Raji (cell line): ENCODE measurements around the gene NFASC.

ENCODE experiments used
- POLR2A ChIP-seq: IDR thresholded peaks from 2 replicates; pipeline ENCODE4 v1.6.1; 2011; ENCODE audit warnings: low read depth, low read length, control low read depth; ENCODE audit not compliant: insufficient read depth

The NFASC gene

DNA sequence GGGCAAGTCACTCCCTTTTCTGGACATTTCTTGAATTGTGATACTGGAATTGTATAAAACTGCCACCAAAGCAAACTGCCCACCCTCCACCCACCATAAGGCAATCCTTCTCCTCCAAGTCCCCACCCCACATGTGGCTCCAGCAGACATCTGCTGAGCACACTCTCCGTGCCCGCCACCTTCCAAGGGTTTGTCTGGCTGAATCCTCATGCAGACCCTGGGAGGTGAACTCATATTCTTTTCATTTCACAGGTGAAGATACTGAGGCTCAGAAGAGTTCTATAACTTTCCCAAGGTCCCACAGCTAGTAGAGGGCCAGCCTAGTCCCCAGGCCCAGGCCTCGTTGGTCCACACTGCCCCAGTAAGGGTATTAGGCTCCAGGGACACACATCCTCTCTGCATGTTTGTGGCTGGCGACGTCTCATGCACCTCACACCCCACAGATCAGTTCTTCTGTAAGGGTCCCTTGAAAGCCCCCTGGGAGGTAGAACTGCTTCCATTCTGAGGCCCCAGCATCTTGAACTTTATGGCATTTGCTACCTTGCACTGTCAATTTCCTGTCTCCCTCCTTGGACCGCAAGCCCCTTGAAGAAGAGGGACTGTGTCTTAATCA is 186.4 kb downstream of the NFASC start:
- TF ChIP-seq POLR2A: no peak

DNA sequence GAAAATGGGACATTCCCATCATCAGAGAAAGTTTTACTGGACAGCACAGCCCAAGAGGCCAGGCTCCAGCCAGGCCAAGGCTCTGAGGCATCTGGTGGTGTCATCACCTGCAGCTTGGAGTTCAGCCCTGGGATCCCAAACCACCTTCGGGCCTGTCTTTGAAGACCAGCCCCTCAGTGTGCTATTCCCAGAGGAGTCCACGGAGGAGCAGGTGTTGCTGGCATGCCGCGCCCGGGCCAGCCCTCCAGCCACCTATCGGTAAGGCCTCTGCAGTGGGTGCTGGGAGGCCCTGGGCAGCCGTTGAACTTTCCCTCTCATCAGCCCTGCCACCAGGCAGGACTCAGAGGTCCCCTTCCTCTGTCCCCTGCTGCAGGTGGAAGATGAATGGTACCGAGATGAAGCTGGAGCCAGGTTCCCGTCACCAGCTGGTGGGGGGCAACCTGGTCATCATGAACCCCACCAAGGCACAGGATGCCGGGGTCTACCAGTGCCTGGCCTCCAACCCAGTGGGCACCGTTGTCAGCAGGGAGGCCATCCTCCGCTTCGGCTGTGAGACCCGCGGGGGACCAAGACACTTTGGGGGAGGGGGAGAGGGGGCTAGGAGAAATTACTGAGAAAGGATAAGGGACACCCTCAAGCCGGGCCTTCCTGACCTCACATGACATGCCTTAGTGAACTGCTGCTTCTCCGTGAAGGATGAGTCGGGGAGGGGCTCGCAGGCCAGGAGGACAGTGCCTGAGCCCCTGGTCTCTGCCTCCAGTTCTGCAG is 187.3 kb downstream of the NFASC start:
- TF ChIP-seq POLR2A: no peak

DNA sequence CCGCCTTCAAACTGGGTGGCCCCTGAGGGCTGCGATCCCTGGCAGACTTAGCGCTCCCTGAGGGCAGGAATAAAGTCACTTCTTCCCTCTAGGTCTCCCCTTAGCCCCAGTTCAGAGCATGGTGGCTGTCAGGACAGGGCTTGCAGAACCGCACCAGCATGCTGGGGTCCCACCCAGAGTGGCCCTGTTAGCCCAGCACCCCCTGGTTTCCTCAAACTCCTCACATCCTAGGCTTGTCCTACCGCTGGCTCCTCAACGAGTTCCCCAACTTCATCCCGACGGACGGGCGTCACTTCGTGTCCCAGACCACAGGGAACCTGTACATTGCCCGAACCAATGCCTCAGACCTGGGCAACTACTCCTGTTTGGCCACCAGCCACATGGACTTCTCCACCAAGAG is 188.2 kb downstream of the NFASC start:
- no peak for TF ChIP-seq POLR2A

DNA sequence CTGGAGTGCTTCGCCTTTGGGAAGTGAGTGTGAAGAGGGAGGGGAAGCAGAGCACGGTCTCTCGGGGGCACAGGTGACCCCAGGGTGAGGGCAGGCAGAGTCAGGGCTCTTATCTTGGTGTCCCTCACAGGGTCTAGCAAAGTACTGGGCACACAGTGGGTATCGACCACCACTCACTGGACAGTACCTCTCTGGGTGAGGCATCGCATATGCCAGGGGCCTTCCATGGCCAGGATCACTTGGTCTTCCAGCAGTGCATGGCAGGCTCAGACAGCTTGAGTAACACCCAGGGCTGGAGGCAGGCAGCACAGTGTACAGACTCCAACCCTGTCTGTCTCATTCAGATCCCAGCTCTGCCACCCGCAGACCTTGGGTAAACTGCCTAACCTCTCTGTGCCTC is 189.0 kb downstream of the NFASC start:
- no peak for TF ChIP-seq POLR2A

DNA sequence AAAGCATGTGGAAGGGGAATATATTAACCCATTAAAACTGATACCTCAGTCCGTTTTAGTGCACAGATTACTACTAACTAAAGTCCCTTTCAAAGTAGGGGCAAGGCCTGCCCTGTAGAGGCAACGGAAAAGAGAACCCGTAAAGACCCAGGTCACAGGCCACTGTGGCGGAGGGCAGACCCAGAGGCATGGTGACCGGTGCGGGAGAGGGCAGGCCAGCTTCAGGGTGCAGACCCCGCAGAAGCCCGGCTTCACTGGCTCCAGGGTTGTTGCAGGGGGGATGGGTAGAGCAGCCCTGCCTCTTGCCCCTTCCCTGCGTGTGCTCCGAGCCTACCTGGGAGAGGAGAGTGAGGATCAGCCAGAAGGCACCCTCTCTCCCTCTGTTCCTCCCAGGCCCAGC is 190.1 kb downstream of the NFASC start:
- no peak for TF ChIP-seq POLR2A

DNA sequence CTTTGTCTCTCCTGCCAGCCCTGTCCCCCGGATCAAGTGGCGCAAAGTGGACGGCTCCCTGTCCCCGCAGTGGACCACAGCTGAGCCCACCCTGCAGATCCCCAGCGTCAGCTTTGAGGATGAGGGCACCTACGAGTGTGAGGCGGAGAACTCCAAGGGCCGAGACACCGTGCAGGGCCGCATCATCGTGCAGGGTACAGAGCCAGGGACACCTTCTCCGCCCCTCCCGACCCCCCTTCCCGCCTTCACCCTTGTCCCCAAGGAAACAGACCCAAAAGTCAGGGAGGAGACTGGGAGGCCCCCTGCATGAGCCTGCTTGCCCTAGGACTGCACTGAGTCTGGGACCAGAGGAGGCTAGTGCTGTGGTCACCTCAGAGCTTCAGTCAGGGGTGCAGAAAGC is 190.6 kb downstream of the NFASC start:
- no peak for TF ChIP-seq POLR2A

DNA sequence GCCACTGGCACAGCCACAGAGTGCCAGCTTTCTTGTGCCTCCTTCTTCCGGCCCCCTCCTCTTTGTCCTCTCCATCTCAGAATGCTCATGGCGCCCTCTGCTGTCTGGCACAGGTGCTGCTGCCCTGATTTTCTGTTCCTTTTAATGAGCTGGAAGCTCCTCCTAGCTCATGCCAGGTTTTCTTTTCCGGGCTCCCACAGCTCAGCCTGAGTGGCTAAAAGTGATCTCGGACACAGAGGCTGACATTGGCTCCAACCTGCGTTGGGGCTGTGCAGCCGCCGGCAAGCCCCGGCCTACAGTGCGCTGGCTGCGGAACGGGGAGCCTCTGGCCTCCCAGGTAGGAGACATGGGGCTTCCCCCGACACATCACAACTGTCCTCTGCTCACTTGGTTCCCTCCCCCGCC is 191.0 kb downstream of the NFASC start:
- no peak for TF ChIP-seq POLR2A

DNA sequence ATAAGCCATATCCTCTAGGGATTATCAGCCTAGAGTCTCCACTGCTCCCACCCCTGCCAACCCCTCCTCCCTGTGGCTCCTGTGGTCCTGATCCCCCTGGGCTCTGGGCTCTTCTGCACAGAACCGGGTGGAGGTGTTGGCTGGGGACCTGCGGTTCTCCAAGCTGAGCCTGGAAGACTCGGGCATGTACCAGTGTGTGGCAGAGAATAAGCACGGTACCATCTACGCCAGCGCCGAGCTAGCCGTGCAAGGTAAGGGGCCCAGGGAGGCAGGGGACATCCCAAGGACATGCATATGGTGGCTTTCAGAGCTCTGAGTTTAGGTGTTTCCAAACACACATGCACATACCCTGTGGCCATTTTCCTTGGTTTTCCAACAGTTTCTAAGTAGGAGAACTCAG is 191.7 kb downstream of the NFASC start:
- no peak for TF ChIP-seq POLR2A

DNA sequence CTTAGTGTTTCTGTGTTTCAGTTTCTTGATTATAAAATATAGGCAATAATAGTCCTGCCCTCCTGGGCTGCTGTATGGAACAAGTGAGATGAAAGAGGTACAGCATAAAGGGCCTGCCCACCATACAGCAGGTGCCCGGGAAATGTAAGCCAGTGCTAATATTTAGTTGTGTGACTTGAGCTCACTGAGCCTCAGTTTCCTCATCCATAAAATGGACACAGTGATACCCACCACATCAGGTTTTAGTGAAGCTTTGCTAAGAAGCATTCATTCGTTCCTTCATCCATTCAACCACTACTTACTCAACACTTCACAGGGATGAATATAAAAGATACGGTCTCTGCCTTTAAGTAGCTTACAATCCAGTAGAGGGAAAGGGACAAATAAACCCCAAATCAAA is 192.2 kb downstream of the NFASC start:
- no peak for TF ChIP-seq POLR2A

DNA sequence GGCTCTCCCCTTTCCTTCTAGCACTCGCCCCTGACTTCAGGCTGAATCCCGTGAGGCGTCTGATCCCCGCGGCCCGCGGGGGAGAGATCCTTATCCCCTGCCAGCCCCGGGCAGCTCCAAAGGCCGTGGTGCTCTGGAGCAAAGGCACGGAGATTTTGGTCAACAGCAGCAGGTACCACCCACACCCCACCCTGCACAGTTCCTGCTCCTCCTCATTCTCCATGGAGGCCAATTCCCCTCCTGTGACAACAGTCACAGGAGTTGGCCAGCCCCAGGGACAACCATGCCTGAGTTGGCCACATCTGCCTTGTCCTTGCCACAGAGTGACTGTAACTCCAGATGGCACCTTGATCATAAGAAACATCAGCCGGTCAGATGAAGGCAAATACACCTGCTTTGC is 193.6 kb downstream of the NFASC start:
- TF ChIP-seq POLR2A: no peak

DNA sequence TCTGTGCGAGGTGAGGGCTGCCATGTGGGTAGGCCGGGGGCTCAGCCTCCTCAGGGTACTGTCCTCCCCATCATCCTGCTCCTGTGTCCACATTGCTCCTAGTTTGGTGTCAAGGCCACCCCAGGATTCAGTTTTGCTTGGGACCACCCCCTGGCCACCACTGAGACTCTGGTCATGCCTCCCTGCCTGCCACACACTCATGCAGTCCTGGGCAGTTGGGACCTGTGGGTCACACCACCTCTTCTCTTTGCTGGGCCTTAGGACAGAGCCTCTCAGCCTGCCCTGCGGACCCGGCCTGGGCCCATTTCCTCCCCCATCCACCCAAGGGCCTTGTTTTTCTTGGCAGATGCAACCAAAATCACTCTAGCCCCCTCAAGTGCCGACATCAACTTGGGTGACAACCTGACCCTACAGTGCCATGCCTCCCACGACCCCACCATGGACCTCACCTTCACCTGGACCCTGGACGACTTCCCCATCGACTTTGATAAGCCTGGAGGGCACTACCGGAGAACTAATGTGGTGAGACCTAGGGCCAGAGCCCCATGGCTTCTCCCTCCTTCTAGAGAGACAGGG is 194.2 kb downstream of the NFASC start:
- no peak for TF ChIP-seq POLR2A

DNA sequence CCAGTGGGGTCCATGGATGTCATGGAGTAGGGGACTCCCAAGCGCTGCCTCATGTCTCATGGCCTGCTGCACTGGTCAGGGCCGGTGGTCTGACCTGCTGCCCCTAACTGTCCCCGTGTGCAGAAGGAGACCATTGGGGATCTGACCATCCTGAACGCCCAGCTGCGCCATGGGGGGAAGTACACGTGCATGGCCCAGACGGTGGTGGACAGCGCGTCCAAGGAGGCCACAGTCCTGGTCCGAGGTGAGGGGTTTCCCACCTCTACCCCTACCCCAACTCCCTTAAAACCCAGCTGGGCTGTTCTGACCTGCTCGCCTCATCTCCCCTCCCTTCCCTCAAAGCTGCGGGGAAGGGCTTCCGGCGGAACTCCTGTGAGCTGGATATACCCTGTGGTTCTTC is 195.0 kb downstream of the NFASC start:
- no peak for TF ChIP-seq POLR2A

DNA sequence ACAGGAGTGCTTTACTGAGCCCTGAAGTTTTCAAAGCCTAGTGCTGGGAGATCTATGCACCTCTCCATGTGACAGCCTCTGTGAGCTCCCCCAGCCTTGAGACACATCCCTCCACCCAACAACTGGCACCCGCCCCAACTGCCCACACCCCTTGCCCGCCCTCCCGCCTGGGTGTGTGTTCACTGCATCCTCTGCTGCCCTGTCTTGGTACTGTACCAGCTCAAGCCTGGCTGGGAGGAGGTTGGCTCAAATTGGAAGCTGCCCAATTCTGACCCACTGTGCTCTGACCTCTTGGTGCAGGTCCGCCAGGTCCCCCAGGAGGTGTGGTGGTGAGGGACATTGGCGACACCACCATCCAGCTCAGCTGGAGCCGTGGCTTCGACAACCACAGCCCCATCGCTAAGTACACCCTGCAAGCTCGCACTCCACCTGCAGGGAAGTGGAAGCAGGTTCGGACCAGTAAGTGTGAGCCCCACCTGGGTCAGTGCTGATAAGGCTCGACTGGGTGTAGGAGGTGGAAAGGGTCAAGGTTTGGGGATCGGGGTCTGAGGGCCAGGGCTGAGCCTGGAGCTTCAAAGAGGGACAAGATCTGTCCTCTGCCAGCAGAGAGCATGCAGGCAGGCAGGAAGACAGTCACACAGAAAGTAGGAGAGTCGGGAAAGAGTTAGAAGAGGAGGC is 195.6 kb downstream of the NFASC start:
- TF ChIP-seq POLR2A: no peak

DNA sequence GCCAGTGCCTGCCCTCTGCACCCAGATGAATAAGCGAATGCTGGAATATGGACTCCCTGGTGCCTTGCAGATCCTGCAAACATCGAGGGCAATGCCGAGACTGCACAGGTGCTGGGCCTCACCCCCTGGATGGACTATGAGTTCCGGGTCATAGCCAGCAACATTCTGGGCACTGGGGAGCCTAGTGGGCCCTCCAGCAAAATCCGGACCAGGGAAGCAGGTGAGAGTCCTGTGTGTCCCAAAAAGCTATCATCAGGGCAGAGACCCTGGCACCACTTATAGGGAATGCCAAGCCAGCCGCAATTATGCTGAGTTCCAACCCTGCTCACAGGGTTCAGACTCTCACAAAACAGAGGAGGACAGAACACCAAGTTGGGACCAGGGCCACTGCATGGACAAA is 196.4 kb downstream of the NFASC start:
- no peak for TF ChIP-seq POLR2A

DNA sequence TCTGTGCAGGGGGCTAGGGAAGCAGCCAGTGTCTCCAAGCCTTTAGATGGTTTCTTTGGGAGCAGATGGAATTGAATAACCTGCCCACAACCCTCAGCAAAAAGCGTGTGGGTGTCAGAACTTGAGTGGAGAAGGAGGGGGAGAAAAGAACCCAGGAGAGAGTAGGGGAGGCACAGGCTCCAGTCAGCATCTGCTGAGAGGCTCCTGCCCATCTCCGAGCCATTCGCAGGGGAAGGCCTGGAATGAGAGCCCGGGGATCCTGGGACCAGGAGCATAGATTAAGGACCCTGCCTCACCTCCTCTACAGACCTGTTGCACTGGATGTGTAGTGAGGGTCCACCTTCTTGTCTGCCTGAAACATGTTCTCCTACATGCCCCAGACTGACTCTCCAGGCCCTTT is 197.3 kb downstream of the NFASC start:
- TF ChIP-seq POLR2A: no peak

DNA sequence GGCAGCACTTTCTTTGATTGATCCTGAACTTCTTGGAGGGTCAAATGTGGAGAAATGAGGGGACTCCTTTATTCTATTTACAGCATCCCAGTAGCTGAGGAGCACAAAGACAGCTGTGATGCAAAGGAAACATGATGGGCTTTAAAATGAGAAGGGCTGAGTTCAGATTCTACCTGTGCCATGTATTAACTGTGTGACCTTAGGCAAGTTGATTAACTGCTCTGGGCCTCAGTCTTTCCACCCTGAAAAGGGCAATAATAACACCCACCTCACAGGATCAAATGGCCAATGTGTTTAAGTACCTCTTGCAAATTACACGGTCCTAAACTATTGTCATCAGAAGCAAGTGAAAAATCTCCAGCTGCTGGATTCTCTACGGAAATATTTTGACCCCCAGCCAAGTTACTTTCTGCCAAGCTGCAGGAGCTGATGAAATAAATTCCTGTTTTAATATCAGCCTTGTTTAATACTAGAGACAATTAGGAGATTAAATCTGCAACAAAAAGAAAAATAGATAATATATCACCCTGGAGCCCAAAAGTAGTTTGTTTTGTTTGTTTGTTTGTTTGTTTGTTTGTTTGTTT is 197.9 kb downstream of the NFASC start:
- no peak for TF ChIP-seq POLR2A

DNA sequence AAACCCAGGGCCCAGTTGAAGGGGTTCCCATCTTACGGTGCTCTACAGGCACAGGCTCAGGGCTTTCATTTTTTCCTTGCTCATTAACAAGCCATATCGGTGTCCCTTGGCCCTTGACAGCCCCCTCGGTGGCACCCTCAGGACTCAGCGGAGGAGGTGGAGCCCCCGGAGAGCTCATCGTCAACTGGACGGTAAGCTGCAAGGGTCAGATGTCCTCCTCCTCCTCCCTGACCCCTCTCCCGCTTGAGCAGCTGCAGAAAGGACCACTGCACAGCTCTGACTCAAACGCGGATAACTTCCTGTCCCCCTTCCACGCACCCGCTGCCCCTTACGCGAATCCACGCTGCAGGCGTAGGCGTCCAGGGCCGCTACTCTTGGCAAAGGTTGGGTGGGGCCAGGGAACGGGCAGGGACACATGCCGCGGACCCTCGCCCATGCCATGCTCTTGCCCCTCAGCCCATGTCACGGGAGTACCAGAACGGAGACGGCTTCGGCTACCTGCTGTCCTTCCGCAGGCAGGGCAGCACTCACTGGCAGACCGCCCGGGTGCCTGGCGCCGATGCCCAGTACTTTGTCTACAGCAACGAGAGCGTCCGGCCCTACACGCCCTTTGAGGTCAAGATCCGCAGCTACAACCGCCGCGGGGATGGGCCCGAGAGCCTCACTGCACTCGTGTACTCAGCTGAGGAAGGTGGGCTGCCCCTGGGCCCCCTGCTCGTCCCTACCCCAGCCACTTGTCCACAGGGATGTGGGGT is 198.9 kb downstream of the NFASC start:
- TF ChIP-seq POLR2A: no peak
